GM12878 (cell line): ENCODE measurements around the gene ZNF281. TPM values are rescaled to one million over a fixed set of nuclear protein-coding genes. Genes with fewer than 3 reads are reported as not detected.
A peak's percentile ranks its signal among the peaks of the same experiment; 100 is the strongest.

Experiments
- ATAC-seq: fragments of 200-7000 bp; cut with Tn5 transposase; 3 replicates; pipeline ENCODE4 v1.9.1; 2020; ENCODE audit warnings: mild to moderate bottlenecking, moderate library complexity
- BruUV-seq: library from RNA; stranded (reverse); fragments of 400-500 nt; replicated peaks from 2 replicates; lab custom pipeline; 2021; lab: Mats Ljungman, UMichigan
- CTCF ChIA-PET: fragments of 300-600 bp; sonication (Branson Sonifier 250); formaldehyde crosslinking; extraction: SDS; loops from one replicate; lab custom pipeline; 2021; ENCODE audit warnings: inconsistent platforms; lab: Yijun Ruan, JAX
- POLR2A ChIA-PET: fragments of 350-600 bp; formaldehyde crosslinking; extraction: SDS; loops from one replicate; lab custom pipeline; 2021; ENCODE audit warnings: inconsistent platforms; lab: Charles Lee
- RAD21 ChIA-PET: fragments of 300-600 bp; sonication (Branson Sonifier 250); formaldehyde crosslinking; loops from one replicate; lab custom pipeline; 2023; ENCODE audit warnings: antibody characterized with exemption; ENCODE audit not compliant: unreplicated experiment; lab: Charles Lee
- SMC1A ChIA-PET: fragments of 300-600 bp; sonication (Branson Sonifier 250); formaldehyde crosslinking; loops from one replicate; lab custom pipeline; 2023; ENCODE audit not compliant: unreplicated experiment, uncharacterized antibody; lab: Charles Lee
- DNase-seq: peaks from one replicate; pipeline ENCODE4 v3.0.0-alpha.2; 2011; ENCODE audit warnings: low read depth, low spot score
- FAIRE-seq: peaks from 3 replicates; lab custom pipeline; 2011; peaks lifted over from hg19 to GRCh38; lab: Jason Lieb, UNC
- H2AFZ ChIP-seq: 2 replicates; pipeline ENCODE4 v1.6.0; 2011; ENCODE audit warnings: low read depth, low read length, control low read depth; ENCODE audit not compliant: control insufficient read depth
- H3K27ac ChIP-seq: 2 replicates; pipeline ENCODE4 v1.5.1; 2011; ENCODE audit warnings: control low read depth; ENCODE audit not compliant: control insufficient read depth, insufficient read depth
- H3K27me3 ChIP-seq, 2 experiments: replicated peaks in 1 of 2; 2 replicates each; pipeline versions ENCODE4 v1.6.0 to v1.6.1; 2011; ENCODE audit warnings: low read length in 1 of 2; ENCODE audit not compliant: control insufficient read depth in 2 of 2, insufficient read depth in 2 of 2
- H3K36me3 ChIP-seq, 2 experiments: 2 replicates each; pipeline ENCODE4 v1.5.1; 2011; ENCODE audit warnings: low read length in 1 of 2; ENCODE audit not compliant: control insufficient read depth in 2 of 2, insufficient read depth in 2 of 2
- H3K4me1 ChIP-seq: 2 replicates; pipeline ENCODE4 v1.6.1; 2011; ENCODE audit warnings: mild to moderate bottlenecking, low read length, moderate library complexity, mixed read lengths; ENCODE audit not compliant: control insufficient read depth, insufficient read depth
- H3K4me2 ChIP-seq: 2 replicates; pipeline ENCODE4 v1.6.0; 2011; ENCODE audit warnings: control low read depth; ENCODE audit not compliant: control insufficient read depth, insufficient read depth
- H3K4me3 ChIP-seq: fragments of 200-600 bp; sonication (generic); 2 replicates; pipeline ENCODE4 v1.5.1; 2016
- H3K79me2 ChIP-seq: 2 replicates; pipeline ENCODE4 v1.6.0; 2011; ENCODE audit warnings: low read length; ENCODE audit not compliant: control insufficient read depth, insufficient read depth
- H3K9ac ChIP-seq: 2 replicates; pipeline ENCODE4 v1.8.0; 2011; ENCODE audit warnings: low read length, control low read depth, mixed read lengths; ENCODE audit not compliant: control insufficient read depth, insufficient read depth
- H3K9me3 ChIP-seq: replicated peaks from 3 replicates; pipeline ENCODE4 v1.5.1; 2011; ENCODE audit warnings: mild to moderate bottlenecking, low read length; ENCODE audit not compliant: control insufficient read depth, insufficient read depth
- H4K20me1 ChIP-seq: 2 replicates; pipeline ENCODE4 v1.6.0; 2011; ENCODE audit not compliant: control insufficient read depth, insufficient read depth
- ATF7 ChIP-seq: fragments of 450-650 bp; IDR thresholded peaks from 2 replicates; pipeline ENCODE4 v1.6.1; 2016; ENCODE audit warnings: low read depth, mild to moderate bottlenecking
- BMI1 ChIP-seq: fragments of 450-650 bp; IDR thresholded peaks from 2 replicates; pipeline ENCODE4 v1.6.1; 2016; ENCODE audit warnings: mild to moderate bottlenecking, moderate library complexity, borderline replicate concordance
- CHD1 ChIP-seq: IDR thresholded peaks from 2 replicates; pipeline ENCODE4 v1.6.1; 2012; ENCODE audit warnings: low read depth, low read length, improper control_type of control experiment
- CUX1 ChIP-seq: IDR thresholded peaks from 2 replicates; pipeline ENCODE4 v1.6.1; 2012; ENCODE audit warnings: improper control_type of control experiment, low read depth, low read length; ENCODE audit not compliant: insufficient replicate concordance
- DPF2 ChIP-seq: fragments of 450-650 bp; IDR thresholded peaks from 2 replicates; pipeline ENCODE4 v1.6.1; 2017; ENCODE audit warnings: mild to moderate bottlenecking
- IKZF2 ChIP-seq, 2 experiments: fragments of 450-650 bp; IDR thresholded peaks; 2 replicates each; pipeline ENCODE4 v1.6.1; 2017; ENCODE audit warnings: mild to moderate bottlenecking in 2 of 2, moderate library complexity in 2 of 2
- MEF2A ChIP-seq: IDR thresholded peaks from 2 replicates; pipeline ENCODE4 v1.6.1; 2011; ENCODE audit warnings: low read depth, mild to moderate bottlenecking, low read length, moderate library complexity; ENCODE audit not compliant: insufficient read depth
- MEF2B ChIP-seq: fragments of 450-650 bp; IDR thresholded peaks from 2 replicates; pipeline ENCODE4 v1.6.1; 2018; ENCODE audit warnings: mild to moderate bottlenecking, moderate library complexity; ENCODE audit not compliant: partially characterized antibody, poor library complexity, severe bottlenecking
- MTA2 ChIP-seq: fragments of 450-650 bp; IDR thresholded peaks from 2 replicates; pipeline ENCODE4 v1.6.1; 2016; ENCODE audit warnings: low read depth, mild to moderate bottlenecking, moderate library complexity
- NFYB ChIP-seq: IDR thresholded peaks from 2 replicates; pipeline ENCODE4 v1.6.1; 2011; ENCODE audit warnings: low read depth, mild to moderate bottlenecking, low read length, improper control_type of control experiment, moderate library complexity; ENCODE audit not compliant: insufficient read depth
- RAD51 ChIP-seq: fragments of 450-650 bp; IDR thresholded peaks from 2 replicates; pipeline ENCODE4 v1.6.1; 2016; ENCODE audit warnings: moderate library complexity, mild to moderate bottlenecking, inconsistent platforms
- RELA ChIP-seq: fragments of 450-650 bp; IDR thresholded peaks from 2 replicates; pipeline ENCODE4 v1.8.0; 2014; ENCODE audit warnings: borderline replicate concordance; ENCODE audit not compliant: partially characterized antibody
- RUNX3 ChIP-seq: IDR thresholded peaks from 2 replicates; pipeline ENCODE4 v1.6.1; 2012; ENCODE audit warnings: low read length, inconsistent platforms
- SKIL ChIP-seq: fragments of 450-650 bp; IDR thresholded peaks from 2 replicates; pipeline ENCODE4 v1.6.1; 2017; ENCODE audit warnings: mild to moderate bottlenecking, low read depth, inconsistent platforms; ENCODE audit not compliant: poor library complexity, severe bottlenecking
- SMARCA5 ChIP-seq: fragments of 450-650 bp; IDR thresholded peaks from 2 replicates; pipeline ENCODE4 v1.6.1; 2017; ENCODE audit warnings: mild to moderate bottlenecking
- SREBF2 ChIP-seq: IDR thresholded peaks from 2 replicates; pipeline ENCODE4 v1.6.1; 2012; ENCODE audit warnings: mild to moderate bottlenecking, low read length
- TCF12 ChIP-seq: IDR thresholded peaks from 2 replicates; pipeline ENCODE4 v1.6.1; 2011; ENCODE audit warnings: low read depth, mild to moderate bottlenecking, low read length
- ZBED1 ChIP-seq: IDR thresholded peaks from 2 replicates; pipeline ENCODE4 v1.6.1; 2016; ENCODE audit warnings: borderline replicate concordance
- WGBS: methylation state at CpG from one replicate; pipeline ENCODE4 v1.1.6; 2016; ENCODE audit warnings: low lambda C conversion rate; ENCODE audit not compliant: insufficient replicate concordance, insufficient coverage; ENCODE audit errors: missing lambda C conversion rate; 5-methylcytosine and 5-hydroxymethylcytosine counted together
- in situ Hi-C: fragments of 300-500 bp; cut with MboI; formaldehyde crosslinking; loops from 9 replicates; pipeline ENCODE4 v1.14.3; 2018; ENCODE audit warnings: mixed read lengths
- intact Hi-C: fragments of 100-400 bp; cut with micrococcal nuclease; formaldehyde crosslinking; loops from one replicate; pipeline ENCODE4 v1.14.2; 2022; ENCODE audit not compliant: unreplicated experiment
- polyA plus RNA-seq, 11 experiments: library from polyadenylated mRNA; depleted of rRNA in 4 of 11; unstranded in 6 of 11; stranded (reverse) in 5 of 11; fragments of >200 nt; fragmentation: Nextera tagmentation in 4 of 11; fragmentation: Illumina TruSeq in 1 of 11; extraction: Ambion mirVana in 4 of 11; extraction: Trizol in 1 of 11; gene quantifications; 1 replicate in 1 of 11; 2 replicates in 10 of 11; pipeline versions ENCODE4 v1.2.1 to v1.2.3, GENCODE V29; 2011 to 2016; ENCODE audit warnings: inconsistent platforms in 2 of 11, missing spikeins in 2 of 11, low read depth in 1 of 11
- total RNA-seq, 4 experiments: library from RNA; depleted of rRNA in 3 of 4; stranded (reverse); fragments of >200 nt in 3 of 4; fragmentation: Illumina TruSeq in 1 of 4; extraction: Trizol in 1 of 4; gene quantifications; 2 replicates each; pipeline versions ENCODE4 v1.2.1 to v1.2.3, GENCODE V29; 2013 to 2021

ZNF281 gene
- total and polyA plus RNA-seq, 10 of the 15 experiments (the other 5 are each of a cell fraction or from before 2014, with no cell fraction given) = 8.3 to 21.8 (median 15.4) TPM

DNA sequence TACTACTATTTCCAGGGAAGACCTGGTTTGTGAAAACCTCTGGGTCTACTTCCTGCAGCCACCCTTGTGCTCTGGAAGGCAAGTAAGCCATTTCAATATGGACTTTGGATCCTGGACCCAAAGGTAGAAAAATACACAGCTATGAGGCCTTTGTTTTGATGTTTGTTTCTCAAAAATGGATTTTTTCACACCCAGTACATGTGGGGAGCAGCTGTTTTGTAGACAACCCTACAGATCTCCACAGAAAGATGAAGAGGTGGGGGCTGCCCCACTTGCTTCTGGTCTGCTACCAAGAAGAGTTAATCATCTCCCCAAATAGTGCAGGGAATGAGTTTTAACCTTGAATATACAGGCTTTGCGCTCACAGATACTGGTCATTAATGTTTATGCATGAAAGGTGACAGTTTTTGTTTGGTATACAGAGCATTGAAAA is 29.2 kb downstream of the ZNF281 start:
- Histone ChIP-seq H3K4me1 (peaks cover 18% of the 10 kb centered on the region; the same call in 1 of the 2 replicates), H3K27me3 (no peaks in the 10 kb centered on the region), H4K20me1 (no peaks in the 10 kb centered on the region), H3K79me2 (no peaks in the 10 kb centered on the region), H3K4me3 (no peak overlapping the region), H3K9ac (no peak overlapping the region), H3K36me3 (no peaks in the 10 kb centered on the region), H2AFZ (peak overlapping the region; percentile 37; the same call in 1 of the 2 replicates), H3K27ac (no peak overlapping the region), H3K9me3 (no peaks in the 10 kb centered on the region; the same call in 2 of the 3 replicates), H3K4me2 (no peak overlapping the region)
- DNase-seq (peak; percentile 39), FAIRE-seq (no peak), ATAC-seq (peak; percentile 78)
- no TSS peak for BruUV-seq
- ChIA-PET POLR2A (interaction anchor here (1.4 kb wide), 1 partner anchor 12 kb away, joined by 3 read pairs; no protein-coding TSS in a partner anchor), RAD21 (interaction anchor here (0.7 to 1.7 kb wide), 6 partner anchors 48 to 237 kb away, joined by 3 to 5 read pairs (median 3); no protein-coding TSS in a partner anchor), CTCF (interaction anchor here (0.9 to 1.6 kb wide), 5 partner anchors 8 to 116 kb away, joined by 3 to 5 read pairs (median 3); no protein-coding TSS in a partner anchor), SMC1A (interaction anchor here (0.6 to 2.9 kb wide), 20 partner anchors 9 to 235 kb away, joined by 3 to 11 read pairs (median 3); no protein-coding TSS in a partner anchor)
- in situ Hi-C loops (no loop called here), intact Hi-C loops (no loop called here)
- WGBS = 21% methylated on average over 1 of the region's 1 CpG
- TF ChIP-seq MEF2A (0 out of 2 replicates have a peak, but pooled peaks have one; percentile 16), SMARCA5 (no peak), CUX1 (no peak), SREBF2 (no peak), DPF2 (peak; percentile 62; the same call in 1 of the 2 replicates), ATF7 (peak; percentile 30; the same call in 1 of the 2 replicates), IKZF2 (IDR thresholded peaks at IDR 0.05) (peak; percentile 50 to 57; a peak in 2 of 4 replicates), RUNX3 (0 out of 2 replicates have a peak, but pooled peaks have one; percentile 4), RELA (peak; percentile 38), CHD1 (no peak), SKIL (peak; percentile 55), NFYB (no peak), MTA2 (peak; percentile 80), TCF12 (0 out of 2 replicates have a peak, but pooled peaks have one; percentile 30), RAD51 (0 out of 2 replicates have a peak, but pooled peaks have one; percentile 7), BMI1 (peak; percentile 33; the same call in 1 of the 2 replicates), ZBED1 (no peak), MEF2B (peak; percentile 56)
